Measurements from ENCODE around the gene CACNG8. TPM values are rescaled to one million over a fixed set of nuclear protein-coding genes. Genes with fewer than 3 reads are reported as not detected.

Gene CACNG8
- total RNA-seq, 1 experiment from 2014 or later = 17.7 TPM

GRCh38 chr19:53958823-53959757, 3.6 kb upstream of the CACNG8 start:
- in situ Hi-C loops (cut with HindIII; ENCODE audit: low pct_unique_long_range_greater_than_20kb, low sequenced_read_pairs) = no loop called here
- no peaks in the 10 kb centered on the region for H3K27me3 ChIP-seq (ENCODE audit: control insufficient read depth, insufficient read depth, low read length)
- TF ChIP-seq POLR2AphosphoS5 (IDR thresholded peaks at IDR 0.05; ENCODE audit: low read depth, low read length) = no peak
- TF ChIP-seq, protein P1, sequence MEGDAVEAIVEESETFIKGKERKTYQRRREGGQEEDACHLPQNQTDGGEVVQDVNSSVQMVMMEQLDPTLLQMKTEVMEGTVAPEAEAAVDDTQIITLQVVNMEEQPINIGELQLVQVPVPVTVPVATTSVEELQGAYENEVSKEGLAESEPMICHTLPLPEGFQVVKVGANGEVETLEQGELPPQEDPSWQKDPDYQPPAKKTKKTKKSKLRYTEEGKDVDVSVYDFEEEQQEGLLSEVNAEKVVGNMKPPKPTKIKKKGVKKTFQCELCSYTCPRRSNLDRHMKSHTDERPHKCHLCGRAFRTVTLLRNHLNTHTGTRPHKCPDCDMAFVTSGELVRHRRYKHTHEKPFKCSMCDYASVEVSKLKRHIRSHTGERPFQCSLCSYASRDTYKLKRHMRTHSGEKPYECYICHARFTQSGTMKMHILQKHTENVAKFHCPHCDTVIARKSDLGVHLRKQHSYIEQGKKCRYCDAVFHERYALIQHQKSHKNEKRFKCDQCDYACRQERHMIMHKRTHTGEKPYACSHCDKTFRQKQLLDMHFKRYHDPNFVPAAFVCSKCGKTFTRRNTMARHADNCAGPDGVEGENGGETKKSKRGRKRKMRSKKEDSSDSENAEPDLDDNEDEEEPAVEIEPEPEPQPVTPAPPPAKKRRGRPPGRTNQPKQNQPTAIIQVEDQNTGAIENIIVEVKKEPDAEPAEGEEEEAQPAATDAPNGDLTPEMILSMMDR (IDR thresholded peaks at IDR 0.05) = no peak
- TF ChIP-seq SIN3A (IDR thresholded peaks at IDR 0.05; ENCODE audit: borderline replicate concordance, insufficient read depth, low read depth, low read length) = no peak
- no peak for TF ChIP-seq TCF7L2 (IDR thresholded peaks at IDR 0.05; ENCODE audit: low read depth, low read length)
- TF ChIP-seq, protein P2, sequence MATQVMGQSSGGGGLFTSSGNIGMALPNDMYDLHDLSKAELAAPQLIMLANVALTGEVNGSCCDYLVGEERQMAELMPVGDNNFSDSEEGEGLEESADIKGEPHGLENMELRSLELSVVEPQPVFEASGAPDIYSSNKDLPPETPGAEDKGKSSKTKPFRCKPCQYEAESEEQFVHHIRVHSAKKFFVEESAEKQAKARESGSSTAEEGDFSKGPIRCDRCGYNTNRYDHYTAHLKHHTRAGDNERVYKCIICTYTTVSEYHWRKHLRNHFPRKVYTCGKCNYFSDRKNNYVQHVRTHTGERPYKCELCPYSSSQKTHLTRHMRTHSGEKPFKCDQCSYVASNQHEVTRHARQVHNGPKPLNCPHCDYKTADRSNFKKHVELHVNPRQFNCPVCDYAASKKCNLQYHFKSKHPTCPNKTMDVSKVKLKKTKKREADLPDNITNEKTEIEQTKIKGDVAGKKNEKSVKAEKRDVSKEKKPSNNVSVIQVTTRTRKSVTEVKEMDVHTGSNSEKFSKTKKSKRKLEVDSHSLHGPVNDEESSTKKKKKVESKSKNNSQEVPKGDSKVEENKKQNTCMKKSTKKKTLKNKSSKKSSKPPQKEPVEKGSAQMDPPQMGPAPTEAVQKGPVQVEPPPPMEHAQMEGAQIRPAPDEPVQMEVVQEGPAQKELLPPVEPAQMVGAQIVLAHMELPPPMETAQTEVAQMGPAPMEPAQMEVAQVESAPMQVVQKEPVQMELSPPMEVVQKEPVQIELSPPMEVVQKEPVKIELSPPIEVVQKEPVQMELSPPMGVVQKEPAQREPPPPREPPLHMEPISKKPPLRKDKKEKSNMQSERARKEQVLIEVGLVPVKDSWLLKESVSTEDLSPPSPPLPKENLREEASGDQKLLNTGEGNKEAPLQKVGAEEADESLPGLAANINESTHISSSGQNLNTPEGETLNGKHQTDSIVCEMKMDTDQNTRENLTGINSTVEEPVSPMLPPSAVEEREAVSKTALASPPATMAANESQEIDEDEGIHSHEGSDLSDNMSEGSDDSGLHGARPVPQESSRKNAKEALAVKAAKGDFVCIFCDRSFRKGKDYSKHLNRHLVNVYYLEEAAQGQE (IDR thresholded peaks at IDR 0.05; ENCODE audit: insufficient read depth in 1 of 2, low read depth in 2 of 2, low read length in 1 of 2) = no peak
- no peak for DNase-seq (ENCODE audit: low read depth, low spot score)
- H3K27ac ChIP-seq (ENCODE audit: low read length) = peak overlapping the region; percentile 67; the same call in 1 of the 2 replicates
- H3K4me3 ChIP-seq (ENCODE audit: low read depth in 2 of 2, low read length in 2 of 2) = peak overlapping the region; percentile 27 to 83
- POLR2A ChIA-PET = interaction anchor here (0.6 kb wide), 1 partner anchor 22 kb away, joined by 3 read pairs; no protein-coding TSS in a partner anchor
- CTCF ChIA-PET = interaction anchor here (0.7 kb wide), 1 partner anchor 21 kb away, joined by 3 read pairs; no protein-coding TSS in a partner anchor
- ATAC-seq = no peak
- BruUV-seq (replicated peaks) = no TSS peak
- no peaks in the 10 kb centered on the region for H3K36me3 ChIP-seq (ENCODE audit: control insufficient read depth, insufficient read depth, low read length)
- H3K4me1 ChIP-seq (ENCODE audit: control insufficient read depth, insufficient read depth, low read length) = peaks cover 25% of the 10 kb centered on the region
- intact Hi-C loops (cut with micrococcal nuclease; ENCODE audit: unreplicated experiment) = no loop called here
- no peaks in the 10 kb centered on the region for H3K9me3 ChIP-seq (ENCODE audit: control insufficient read depth, insufficient read depth, low read depth, low read length)

DNA sequence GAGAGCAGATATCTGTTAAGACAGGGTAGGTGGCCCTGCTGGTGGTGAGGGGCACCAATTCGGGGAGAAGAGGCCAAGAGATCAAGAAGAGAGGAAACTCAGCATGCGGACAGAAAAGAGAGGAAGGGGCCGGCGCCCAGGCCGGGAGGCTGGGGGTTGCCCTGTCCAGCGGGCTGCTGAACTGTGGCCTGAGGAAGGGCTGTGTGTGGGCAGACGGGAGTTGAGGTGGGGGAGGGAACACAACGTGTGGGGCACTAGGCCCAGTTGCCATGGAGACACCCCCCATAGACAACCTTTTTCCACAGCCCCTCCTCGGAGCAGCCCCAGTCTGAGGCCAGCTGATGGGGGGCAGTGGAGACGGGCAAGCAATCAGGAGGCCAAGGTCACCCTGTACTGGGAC, 2.5 kb upstream of the CACNG8 start:
- DNase-seq (ENCODE audit: low read depth, low spot score) = no peak
- Histone ChIP-seq H3K36me3 (ENCODE audit: control insufficient read depth, insufficient read depth, low read length) (no peaks in the 10 kb centered on the region), H3K27ac (ENCODE audit: low read length) (peak overlapping the region; percentile 67), H3K9me3 (ENCODE audit: control insufficient read depth, insufficient read depth, low read depth, low read length) (no peaks in the 10 kb centered on the region), H3K4me3 (ENCODE audit: low read depth in 2 of 2, low read length in 2 of 2) (peak overlapping the region; percentile 26 to 83; a peak in 3 of 4 replicates), H3K27me3 (ENCODE audit: control insufficient read depth, insufficient read depth, low read length) (no peaks in the 10 kb centered on the region), H3K4me1 (ENCODE audit: control insufficient read depth, insufficient read depth, low read length) (peaks cover 32% of the 10 kb centered on the region)
- intact Hi-C loops (cut with micrococcal nuclease; ENCODE audit: unreplicated experiment) = no loop called here
- TF ChIP-seq POLR2AphosphoS5 (IDR thresholded peaks at IDR 0.05; ENCODE audit: low read depth, low read length) = no peak
- TF ChIP-seq, protein P2 (IDR thresholded peaks at IDR 0.05; ENCODE audit: insufficient read depth in 1 of 2, low read depth in 2 of 2, low read length in 1 of 2) = no peak
- TF ChIP-seq SIN3A (IDR thresholded peaks at IDR 0.05; ENCODE audit: borderline replicate concordance, insufficient read depth, low read depth, low read length) = no peak
- TF ChIP-seq TCF7L2 (IDR thresholded peaks at IDR 0.05; ENCODE audit: low read depth, low read length) = no peak
- TF ChIP-seq, protein P1 (IDR thresholded peaks at IDR 0.05) = no peak
- in situ Hi-C loops (cut with HindIII; ENCODE audit: low pct_unique_long_range_greater_than_20kb, low sequenced_read_pairs) = no loop called here
- POLR2A ChIA-PET = no interaction called here
- CTCF ChIA-PET = interaction anchor here (0.6 kb wide), 1 partner anchor 1268 kb away, joined by 10 read pairs; the partner anchor contains the start of gene TMEM86B
- no TSS peak for BruUV-seq (replicated peaks)
- ATAC-seq = no peak

Measured in Panc1 (cell line).